Measurements from ENCODE around the gene RBMS1. TPM values are rescaled to one million over a fixed set of nuclear protein-coding genes. Genes with fewer than 3 reads are reported as not detected.

The RBMS1 gene
- polyA plus RNA-seq, 1 donor (not counting 4 experiments of a cell fraction or from before 2014, with no cell fraction given) = 89.1 TPM

GRCh38 chr2:160381425-160381951 is 112.1 kb downstream of the RBMS1 start:
- H3K4me3 ChIP-seq (ENCODE audit: control insufficient read depth in 2 of 3, extremely low read depth in 1 of 3, insufficient read depth in 2 of 3, low read depth in 1 of 3, low read length in 3 of 3) = no peak overlapping the region
- H3K79me2 ChIP-seq (ENCODE audit: control insufficient read depth, insufficient read depth, low read length) = peaks cover 97% of the 10 kb centered on the region
- FAIRE-seq = no peak
- H3K36me3 ChIP-seq (ENCODE audit: control insufficient read depth in 2 of 2, extremely low read depth in 1 of 2, insufficient read depth in 2 of 2, low read length in 2 of 2) = peaks cover 0 to 7% of the 10 kb centered on the region in 2 experiments
- H3K9me1 ChIP-seq (ENCODE audit: control insufficient read depth, extremely low read depth, insufficient read depth, low read length) = peaks cover 3% of the 10 kb centered on the region
- H4K20me1 ChIP-seq (ENCODE audit: control insufficient read depth, extremely low read depth, insufficient read depth, low read length) = no peaks in the 10 kb centered on the region
- no peaks in the 10 kb centered on the region for H3K9me3 ChIP-seq (ENCODE audit: control insufficient read depth, low read depth, low read length)
- TF ChIP-seq CTCF (optimal IDR thresholded peaks at IDR 0.05 in 1 of 3, IDR thresholded peaks at IDR 0.05 in 1 of 3, conservative IDR thresholded peaks at IDR 0.05 in 1 of 3; ENCODE audit: extremely low read depth in 1 of 3, insufficient read depth in 2 of 3, low read length in 3 of 3) (no peak), EZH2 (IDR thresholded peaks at IDR 0.05; ENCODE audit: low read length) (no peak)
- dilution Hi-C loops (cut with MboI; ENCODE audit: extremely low pct_ligation_motif_present, low sequenced_read_pairs) = no loop called here
- DNase-seq (ENCODE audit: low read depth, low spot score) = no peak
- H3K4me1 ChIP-seq (ENCODE audit: control insufficient read depth, extremely low read depth, insufficient read depth, low read length) = peaks cover 20% of the 10 kb centered on the region
- H3K27me3 ChIP-seq (ENCODE audit: control insufficient read depth, extremely low read depth, insufficient read depth, low read length) = no peaks in the 10 kb centered on the region
- no peak overlapping the region for H2AFZ ChIP-seq (ENCODE audit: control insufficient read depth, low read length)
- H3K27ac ChIP-seq (ENCODE audit: control insufficient read depth, insufficient read depth, low read length) = peak overlapping the region; percentile 30
- H3K9ac ChIP-seq (ENCODE audit: control insufficient read depth, extremely low read depth, insufficient read depth, low read length) = no peak overlapping the region
- peak overlapping the region; percentile 25 for H3K4me2 ChIP-seq (ENCODE audit: control insufficient read depth, extremely low read depth, insufficient read depth, low read depth, low read length)

- Histone ChIP-seq H3K79me2 (ENCODE audit: control insufficient read depth, insufficient read depth, low read length) (peaks cover 94% of the 10 kb centered on the region), H3K9me3 (ENCODE audit: control insufficient read depth, low read depth, low read length) (no peaks in the 10 kb centered on the region), H3K27ac (ENCODE audit: control insufficient read depth, insufficient read depth, low read length) (no peak overlapping the region), H3K27me3 (ENCODE audit: control insufficient read depth, extremely low read depth, insufficient read depth, low read length) (no peaks in the 10 kb centered on the region), H4K20me1 (ENCODE audit: control insufficient read depth, extremely low read depth, insufficient read depth, low read length) (no peaks in the 10 kb centered on the region), H3K4me1 (ENCODE audit: control insufficient read depth, extremely low read depth, insufficient read depth, low read length) (peaks cover 27% of the 10 kb centered on the region), H3K4me2 (ENCODE audit: control insufficient read depth, extremely low read depth, insufficient read depth, low read depth, low read length) (no peak overlapping the region), H3K9me1 (ENCODE audit: control insufficient read depth, extremely low read depth, insufficient read depth, low read length) (peaks cover 3% of the 10 kb centered on the region), H2AFZ (ENCODE audit: control insufficient read depth, low read length) (no peak overlapping the region), H3K4me3 (ENCODE audit: control insufficient read depth in 2 of 3, extremely low read depth in 1 of 3, insufficient read depth in 2 of 3, low read depth in 1 of 3, low read length in 3 of 3) (no peak overlapping the region), H3K36me3 (ENCODE audit: control insufficient read depth in 2 of 2, extremely low read depth in 1 of 2, insufficient read depth in 2 of 2, low read length in 2 of 2) (peaks cover 0 to 7% of the 10 kb centered on the region in 2 experiments), H3K9ac (ENCODE audit: control insufficient read depth, extremely low read depth, insufficient read depth, low read length) (no peak overlapping the region)
- DNase-seq (ENCODE audit: low read depth, low spot score) (no peak), FAIRE-seq (no peak)
- TF ChIP-seq EZH2 (IDR thresholded peaks at IDR 0.05; ENCODE audit: low read length) = no peak
- TF ChIP-seq CTCF (optimal IDR thresholded peaks at IDR 0.05 in 1 of 3, IDR thresholded peaks at IDR 0.05 in 1 of 3, conservative IDR thresholded peaks at IDR 0.05 in 1 of 3; ENCODE audit: extremely low read depth in 1 of 3, insufficient read depth in 2 of 3, low read length in 3 of 3) = no peak
- dilution Hi-C loops (cut with MboI; ENCODE audit: extremely low pct_ligation_motif_present, low sequenced_read_pairs) = no loop called here
Observed at GRCh38 chr2:160380611-160381010, 113.0 kb downstream of the RBMS1 start.

All from keratinocyte (primary cell).